Subcutaneous abdominal adipose tissue (tissue), 5 donors: ENCODE measurements around the gene DNAH1.

Source experiments
- H3K27ac ChIP-seq: one replicate; pipeline ENCODE4 v1.7.0; 2013; ENCODE audit warnings: low read depth, mild to moderate bottlenecking, inconsistent platforms, low read length, moderate library complexity
- H3K27me3 ChIP-seq, 5 donors: one replicate each; pipeline ENCODE4 v1.7.0; 2013; ENCODE audit warnings: low read length in 5 of 5, inconsistent platforms in 1 of 5; ENCODE audit not compliant: control insufficient read depth in 5 of 5, insufficient read depth in 4 of 5
- H3K36me3 ChIP-seq, 5 donors: one replicate each; pipeline ENCODE4 v1.7.0; 2013; ENCODE audit warnings: low read length in 5 of 5; ENCODE audit not compliant: control insufficient read depth in 5 of 5, insufficient read depth in 5 of 5
- H3K4me1 ChIP-seq, 5 donors: one replicate each; pipeline ENCODE4 v1.7.0; 2013; ENCODE audit warnings: low read length in 5 of 5, mild to moderate bottlenecking in 3 of 5, moderate library complexity in 1 of 5; ENCODE audit not compliant: control insufficient read depth in 5 of 5, insufficient read depth in 5 of 5
- H3K4me3 ChIP-seq, 5 donors: one replicate each; pipeline ENCODE4 v1.7.0; 2013; ENCODE audit warnings: low read length in 5 of 5, low read depth in 1 of 5
- H3K9ac ChIP-seq, 5 donors: one replicate each; pipeline ENCODE4 v1.7.0; 2013; ENCODE audit warnings: low read length in 5 of 5, mild to moderate bottlenecking in 4 of 5, moderate library complexity in 3 of 5
- H3K9me3 ChIP-seq, 5 donors: one replicate each; pipeline ENCODE4 v1.7.0; 2013; ENCODE audit warnings: low read length in 5 of 5; ENCODE audit not compliant: control insufficient read depth in 5 of 5
- donor health status: healthy.
- donor health status: healthy.
- donor health status: healthy.
- donor health status: healthy.
- donor health status: healthy.

Gene DNAH1

DNA sequence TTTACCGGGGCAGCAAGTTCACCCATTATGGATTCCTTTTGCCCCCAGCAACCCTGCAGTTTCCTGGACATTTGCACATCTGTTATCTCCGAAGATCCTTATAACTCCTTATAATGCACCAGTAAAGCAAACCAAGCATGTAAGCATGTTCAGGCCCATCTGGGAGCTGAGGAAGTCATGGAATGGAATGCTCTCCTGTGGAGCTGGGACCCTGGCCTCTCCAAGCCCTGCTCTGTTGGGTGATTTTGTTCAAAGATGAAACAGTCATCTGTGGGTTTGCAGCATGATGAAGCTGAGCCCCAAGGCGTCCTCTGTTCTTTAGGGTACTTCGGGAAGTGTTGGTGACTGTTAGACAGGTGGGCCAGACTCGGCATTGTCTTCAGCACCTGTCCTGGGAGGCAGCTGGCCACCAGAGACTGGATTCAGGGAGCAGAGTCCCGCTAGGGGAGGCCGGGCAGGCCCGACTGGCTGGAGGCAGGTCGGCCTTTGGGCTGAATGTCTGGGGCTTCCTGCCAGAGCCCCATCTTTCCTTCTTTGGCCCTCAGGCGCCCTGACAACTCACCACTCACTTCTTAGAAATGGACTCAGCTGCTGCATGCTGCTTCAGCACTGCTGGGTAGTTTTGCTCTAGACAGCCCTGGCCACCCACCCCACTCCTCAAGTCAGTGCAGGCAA lies 3.9 kb downstream of the DNAH1 start:
- Histone ChIP-seq H3K4me3 (no peak overlapping the region), H3K27ac (no peak overlapping the region), H3K36me3 (peaks cover 0 to 6% (median 0%) of the 10 kb centered on the region in 5 donors), H3K27me3 (no peaks in the 10 kb centered on the region), H3K9me3 (no peaks in the 10 kb centered on the region), H3K4me1 (peaks cover 0 to 15% (median 13%) of the 10 kb centered on the region in 5 donors), H3K9ac (no peak overlapping the region)

DNA sequence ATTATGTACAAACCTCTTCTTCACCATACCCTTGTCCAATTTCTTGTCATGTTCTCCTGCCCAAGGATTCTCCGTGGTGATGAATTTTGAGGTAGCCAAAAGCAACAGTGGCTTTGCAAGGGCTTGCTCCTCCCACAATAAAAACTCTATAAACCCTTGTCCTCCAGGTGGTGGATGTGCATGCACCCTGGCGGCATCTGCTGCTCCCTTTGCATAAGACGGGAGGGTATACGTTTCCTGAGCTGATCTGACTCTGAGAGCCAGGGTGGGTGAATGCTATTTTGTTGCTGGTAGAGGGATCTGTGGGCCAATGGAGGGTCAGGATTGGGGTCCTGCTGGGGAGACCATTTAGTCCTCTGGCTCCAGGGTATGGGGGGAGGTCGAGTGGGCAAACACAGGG lies 5.4 kb downstream of the DNAH1 start:
- H3K27ac ChIP-seq, result no peak overlapping the region
- H3K27me3 ChIP-seq, result no peaks in the 10 kb centered on the region
- no peak overlapping the region for H3K4me3 ChIP-seq
- no peak overlapping the region for H3K9ac ChIP-seq
- peaks cover 0 to 11% (median 2%) of the 10 kb centered on the region in 5 donors for H3K36me3 ChIP-seq
- H3K4me1 ChIP-seq, result peaks cover 0 to 15% (median 13%) of the 10 kb centered on the region in 5 donors
- no peaks in the 10 kb centered on the region for H3K9me3 ChIP-seq

DNA sequence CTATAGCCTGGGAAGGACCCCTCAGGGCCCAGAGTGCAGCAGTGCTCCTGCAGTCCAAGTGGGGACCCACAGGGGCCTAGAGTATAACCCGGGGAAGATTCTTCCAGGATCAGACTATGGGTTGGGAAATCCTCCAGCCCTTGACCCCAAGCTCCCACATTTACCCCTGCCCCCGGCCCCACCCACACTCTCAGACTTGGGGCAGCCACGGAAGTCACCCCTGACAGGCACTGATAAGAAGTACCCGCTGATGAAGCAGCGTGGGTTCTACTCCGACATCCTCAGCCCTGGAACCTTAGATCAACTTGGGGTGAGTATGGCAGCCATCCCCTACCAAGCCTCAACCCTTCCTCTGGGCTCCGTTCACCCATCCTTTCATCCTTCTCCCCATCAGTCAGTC lies 6.3 kb downstream of the DNAH1 start:
- no peak overlapping the region for H3K9ac ChIP-seq
- no peaks in the 10 kb centered on the region for H3K9me3 ChIP-seq
- no peak overlapping the region for H3K4me3 ChIP-seq
- H3K27ac ChIP-seq, result no peak overlapping the region
- H3K36me3 ChIP-seq, result peaks cover 0 to 19% (median 4%) of the 10 kb centered on the region in 5 donors
- no peaks in the 10 kb centered on the region for H3K27me3 ChIP-seq
- peaks cover 0 to 10% (median 8%) of the 10 kb centered on the region in 5 donors for H3K4me1 ChIP-seq

DNA sequence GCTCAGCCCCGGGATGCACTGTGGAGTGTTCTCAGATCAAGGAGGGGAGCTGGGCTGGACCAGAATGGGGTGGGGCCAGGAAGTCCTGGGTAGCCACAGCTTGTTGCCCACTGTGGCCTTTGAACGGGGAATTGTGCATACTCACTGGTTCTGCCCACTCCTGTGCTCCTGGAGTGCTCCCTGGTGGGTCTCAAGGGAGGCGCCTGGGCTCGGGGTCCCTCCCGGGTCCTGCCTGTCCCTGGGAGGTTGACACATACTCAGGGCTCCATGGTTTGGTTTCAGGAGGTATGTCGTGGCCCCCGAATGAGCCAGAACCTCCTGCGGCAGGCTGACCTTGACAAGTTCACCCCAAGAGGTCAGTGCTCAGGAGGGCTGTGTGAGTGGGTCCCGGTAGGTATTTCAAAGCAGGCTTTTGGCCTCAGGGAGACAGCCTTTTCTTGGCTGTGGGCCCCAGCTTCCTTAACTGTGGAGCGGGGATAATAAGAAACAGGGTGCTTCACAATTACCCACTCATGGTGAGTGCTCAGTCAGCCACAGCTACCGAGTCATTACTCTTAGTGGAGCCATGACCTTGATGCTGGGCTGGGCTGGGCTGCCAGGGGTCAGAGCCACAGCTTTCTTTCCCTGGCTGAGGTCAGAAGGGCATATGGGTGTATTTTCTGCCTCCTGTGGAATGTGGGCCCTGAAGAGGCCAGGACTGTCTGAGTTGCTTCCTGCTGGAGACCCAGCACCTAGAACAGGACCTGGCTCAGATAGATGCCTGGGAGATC lies 7.6 kb downstream of the DNAH1 start:
- Histone ChIP-seq H3K4me1 (peaks cover 0 to 12% (median 0%) of the 10 kb centered on the region in 5 donors), H3K27ac (no peak overlapping the region), H3K4me3 (no peak overlapping the region), H3K9ac (no peak overlapping the region), H3K9me3 (no peaks in the 10 kb centered on the region), H3K36me3 (peaks cover 0 to 28% (median 9%) of the 10 kb centered on the region in 5 donors), H3K27me3 (no peaks in the 10 kb centered on the region)

DNA sequence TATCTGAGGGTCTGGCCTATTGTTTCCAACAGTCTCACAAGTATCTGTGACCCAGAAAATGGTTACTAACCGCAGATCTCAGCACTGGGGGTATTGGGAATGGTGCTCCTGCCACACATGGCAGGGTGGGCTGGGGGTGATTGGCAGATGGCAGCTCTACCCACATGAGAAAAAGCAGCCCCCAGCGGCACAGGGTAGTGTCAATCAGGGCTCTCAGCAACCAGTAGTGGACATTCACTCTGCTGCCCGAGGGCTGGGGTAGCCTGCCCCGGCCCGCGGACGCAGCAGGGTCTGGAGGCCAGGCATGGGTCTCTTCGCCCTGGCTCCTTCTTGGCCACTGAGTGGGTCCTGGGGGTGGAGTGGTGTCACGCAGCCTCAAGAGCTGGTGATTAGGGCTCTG lies 8.6 kb downstream of the DNAH1 start:
- H3K27ac ChIP-seq, result no peak overlapping the region
- H3K36me3 ChIP-seq, result peaks cover 0 to 28% (median 9%) of the 10 kb centered on the region in 5 donors
- H3K27me3 ChIP-seq, result no peaks in the 10 kb centered on the region
- no peak overlapping the region for H3K4me3 ChIP-seq
- no peak overlapping the region for H3K9ac ChIP-seq
- H3K9me3 ChIP-seq, result no peaks in the 10 kb centered on the region
- peaks cover 0 to 13% (median 0%) of the 10 kb centered on the region in 5 donors for H3K4me1 ChIP-seq

DNA sequence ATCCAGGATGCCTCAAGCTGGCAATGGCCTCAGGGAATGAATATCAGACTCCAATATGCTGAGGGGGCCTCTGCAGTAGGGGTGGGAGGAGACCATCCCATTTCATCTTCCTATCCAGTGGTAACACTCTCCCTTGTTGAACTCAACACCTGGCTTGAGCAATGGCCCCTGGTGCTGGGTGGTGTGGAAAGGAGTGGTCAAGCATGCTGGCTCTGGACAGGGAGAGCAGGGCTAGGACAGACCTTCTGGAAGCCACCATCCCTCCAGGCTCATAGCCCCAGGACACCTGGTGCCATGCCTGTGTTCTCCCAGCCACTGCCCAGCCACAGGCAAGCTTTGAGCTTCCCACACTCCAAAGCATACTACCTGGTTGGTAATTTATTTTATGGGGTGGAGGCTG lies 9.6 kb downstream of the DNAH1 start:
- H3K27ac ChIP-seq, result no peak overlapping the region
- H3K27me3 ChIP-seq, result no peaks in the 10 kb centered on the region
- no peaks in the 10 kb centered on the region for H3K9me3 ChIP-seq
- H3K4me1 ChIP-seq, result peaks cover 0 to 13% (median 0%) of the 10 kb centered on the region in 5 donors
- H3K36me3 ChIP-seq, result peaks cover 0 to 30% (median 10%) of the 10 kb centered on the region in 5 donors
- no peak overlapping the region for H3K4me3 ChIP-seq
- H3K9ac ChIP-seq, result no peak overlapping the region

DNA sequence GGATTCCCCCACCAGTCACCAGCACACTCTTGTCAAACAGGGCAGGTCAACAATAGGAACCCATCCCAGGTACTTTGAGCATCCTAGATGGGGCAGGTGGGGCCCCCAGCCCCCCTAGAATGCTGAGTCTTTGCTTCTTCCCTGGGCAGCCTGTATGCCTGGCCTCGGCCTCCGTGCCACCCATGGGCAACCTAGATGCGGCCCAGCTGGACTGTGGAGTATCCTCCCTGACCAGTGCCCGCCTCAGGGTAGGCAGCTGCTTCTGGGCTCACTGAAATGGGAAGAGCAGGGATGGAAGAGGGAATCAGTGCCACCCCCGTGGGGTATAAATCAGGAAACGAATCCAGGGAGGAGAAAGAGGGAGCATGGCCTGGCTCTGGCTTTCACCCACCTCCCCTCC lies 10.9 kb downstream of the DNAH1 start:
- Histone ChIP-seq H3K36me3 (peaks cover 0 to 40% (median 17%) of the 10 kb centered on the region in 5 donors), H3K9ac (no peak overlapping the region), H3K4me1 (peaks cover 0 to 13% (median 0%) of the 10 kb centered on the region in 5 donors), H3K27ac (no peak overlapping the region), H3K9me3 (no peaks in the 10 kb centered on the region), H3K27me3 (no peaks in the 10 kb centered on the region), H3K4me3 (no peak overlapping the region)

DNA sequence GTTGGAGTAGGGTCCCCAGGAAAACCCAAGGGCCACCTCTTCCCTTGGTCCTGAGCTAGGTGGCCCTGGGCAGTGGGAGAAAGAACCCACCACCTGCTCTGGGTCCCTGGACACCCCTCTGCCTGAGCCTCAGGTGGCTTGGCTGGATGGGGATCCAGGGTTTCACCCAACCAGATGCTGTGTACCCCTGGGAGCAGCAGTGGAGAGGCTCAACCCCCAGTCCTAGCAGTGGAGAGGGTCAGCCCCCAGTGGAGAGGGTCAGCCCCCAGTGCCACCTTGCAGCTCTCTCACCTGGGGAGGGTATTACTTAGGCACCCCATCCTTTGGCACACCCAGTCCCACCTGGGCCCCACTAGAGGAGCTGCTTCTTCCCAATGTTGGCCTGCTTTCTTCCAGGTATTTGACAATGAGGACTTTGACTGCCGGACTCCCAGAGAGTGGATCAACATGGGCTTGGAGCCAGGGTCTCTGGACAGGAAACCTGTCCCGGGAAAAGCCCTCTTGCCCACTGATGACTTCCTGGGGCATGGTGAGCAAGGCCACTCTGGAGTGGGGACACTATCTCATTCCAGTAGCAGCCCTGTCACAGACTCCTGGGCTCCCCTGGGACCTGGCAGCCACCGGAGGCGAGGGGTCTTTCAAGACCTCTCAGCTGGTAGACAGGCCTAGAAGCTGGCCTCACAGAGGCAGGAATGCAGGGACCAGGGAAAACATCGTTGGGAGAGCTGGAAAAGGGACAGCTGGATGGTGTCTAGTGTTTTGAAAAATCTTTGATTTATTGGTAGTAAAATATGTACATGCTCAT lies 11.6 kb downstream of the DNAH1 start:
- no peaks in the 10 kb centered on the region for H3K9me3 ChIP-seq
- no peak overlapping the region for H3K9ac ChIP-seq
- no peak overlapping the region for H3K4me3 ChIP-seq
- H3K36me3 ChIP-seq, result peaks cover 0 to 45% (median 21%) of the 10 kb centered on the region in 5 donors
- H3K27ac ChIP-seq, result no peak overlapping the region
- H3K4me1 ChIP-seq, result peaks cover 0 to 13% (median 0%) of the 10 kb centered on the region in 5 donors
- H3K27me3 ChIP-seq, result no peaks in the 10 kb centered on the region

DNA sequence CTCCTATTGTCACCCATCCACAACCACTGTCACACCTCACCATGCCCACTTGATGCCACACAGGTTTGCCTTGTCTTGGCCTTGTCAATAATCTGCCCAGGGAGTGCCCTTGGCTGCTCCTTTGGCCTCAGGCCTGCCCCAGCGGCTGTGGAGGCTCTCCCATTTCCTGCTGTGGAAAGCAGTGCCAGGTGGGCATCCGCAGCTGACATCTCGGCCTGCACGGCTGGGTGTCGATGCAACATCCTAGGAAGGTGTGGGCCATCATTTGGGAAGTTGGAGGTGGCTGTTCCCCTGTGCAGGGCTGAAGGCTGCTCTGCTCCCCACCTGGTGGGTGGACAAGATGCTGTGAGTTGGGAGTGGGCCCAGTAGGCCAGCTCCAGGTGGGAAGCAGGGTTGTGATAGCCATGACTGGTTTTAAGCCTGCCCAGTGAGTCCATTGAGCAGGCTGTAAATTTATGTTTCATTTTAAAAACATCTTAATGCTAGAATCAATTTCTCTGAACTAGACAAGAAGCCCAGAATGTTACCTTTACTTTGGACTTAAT lies 12.5 kb downstream of the DNAH1 start:
- Histone ChIP-seq H3K27me3 (no peaks in the 10 kb centered on the region), H3K27ac (no peak overlapping the region), H3K9me3 (no peaks in the 10 kb centered on the region)

More for the DNA sequence above, 12.5 kb downstream of the DNAH1 start:
- peaks cover under 1 to 48% (median 21%) of the 10 kb centered on the region in 5 donors for H3K36me3 ChIP-seq
- H3K4me3 ChIP-seq, result no peak overlapping the region
- H3K4me1 ChIP-seq, result peaks cover 0 to 13% (median 0%) of the 10 kb centered on the region in 5 donors
- no peak overlapping the region for H3K9ac ChIP-seq
